ENCODE results near the gene CA12.

GRCh38 chr15:63380808-63381282 lies 801 bp downstream of the CA12 start:
- TF ChIP-seq, protein P1, sequence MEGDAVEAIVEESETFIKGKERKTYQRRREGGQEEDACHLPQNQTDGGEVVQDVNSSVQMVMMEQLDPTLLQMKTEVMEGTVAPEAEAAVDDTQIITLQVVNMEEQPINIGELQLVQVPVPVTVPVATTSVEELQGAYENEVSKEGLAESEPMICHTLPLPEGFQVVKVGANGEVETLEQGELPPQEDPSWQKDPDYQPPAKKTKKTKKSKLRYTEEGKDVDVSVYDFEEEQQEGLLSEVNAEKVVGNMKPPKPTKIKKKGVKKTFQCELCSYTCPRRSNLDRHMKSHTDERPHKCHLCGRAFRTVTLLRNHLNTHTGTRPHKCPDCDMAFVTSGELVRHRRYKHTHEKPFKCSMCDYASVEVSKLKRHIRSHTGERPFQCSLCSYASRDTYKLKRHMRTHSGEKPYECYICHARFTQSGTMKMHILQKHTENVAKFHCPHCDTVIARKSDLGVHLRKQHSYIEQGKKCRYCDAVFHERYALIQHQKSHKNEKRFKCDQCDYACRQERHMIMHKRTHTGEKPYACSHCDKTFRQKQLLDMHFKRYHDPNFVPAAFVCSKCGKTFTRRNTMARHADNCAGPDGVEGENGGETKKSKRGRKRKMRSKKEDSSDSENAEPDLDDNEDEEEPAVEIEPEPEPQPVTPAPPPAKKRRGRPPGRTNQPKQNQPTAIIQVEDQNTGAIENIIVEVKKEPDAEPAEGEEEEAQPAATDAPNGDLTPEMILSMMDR (IDR thresholded peaks at IDR 0.05 in 2 of 3, conservative IDR thresholded peaks at IDR 0.05 in 1 of 3; ENCODE audit: control insufficient read depth in 2 of 3, extremely low read depth in 1 of 3, insufficient read depth in 1 of 3, low read depth in 3 of 3, low read length in 3 of 3), result no peak
- TF ChIP-seq MTA3 (IDR thresholded peaks at IDR 0.05; ENCODE audit: borderline replicate concordance, low read length), result no peak
- no peak for TF ChIP-seq MXI1 (IDR thresholded peaks at IDR 0.05; ENCODE audit: low read depth, low read length)
- TF ChIP-seq BHLHE40 (IDR thresholded peaks at IDR 0.05; ENCODE audit: borderline replicate concordance in 1 of 2, low read depth in 2 of 2, low read length in 1 of 2), result no peak
- TF ChIP-seq CHD1 (IDR thresholded peaks at IDR 0.05; ENCODE audit: low read depth, low read length), result no peak
- TF ChIP-seq ZNF384 (IDR thresholded peaks at IDR 0.05; ENCODE audit: borderline replicate concordance, low read depth, low read length), result no peak
- TF ChIP-seq CHD2 (IDR thresholded peaks at IDR 0.05; ENCODE audit: borderline replicate concordance, low read depth, low read length), result no peak
- no peak for TF ChIP-seq SREBF2 (IDR thresholded peaks at IDR 0.05; ENCODE audit: low read length)
